MM.1S (cell line): ENCODE measurements around the gene OXER1.

Source experiments
- DNase-seq: peaks from one replicate; pipeline ENCODE4 v3.0.0-alpha.2; 2015
- H2AFZ ChIP-seq: fragments of 300-600 bp; sonication (generic); 2 replicates; pipeline ENCODE4 v1.6.0; 2016; ENCODE audit warnings: antibody characterized with exemption, low read length
- H3F3A ChIP-seq: fragments of 300-600 bp; sonication (generic); 2 replicates; pipeline ENCODE4 v1.6.1; 2016; ENCODE audit warnings: mild to moderate bottlenecking, antibody characterized with exemption, low read length, moderate library complexity, mixed read lengths; ENCODE audit not compliant: insufficient read depth
- H3K27ac ChIP-seq: fragments of 300-600 bp; sonication (generic); 2 replicates; pipeline ENCODE4 v1.5.1; 2016; ENCODE audit warnings: mild to moderate bottlenecking, low read length
- H3K27me3 ChIP-seq: fragments of 300-600 bp; sonication (generic); replicated peaks from 2 replicates; pipeline ENCODE4 v1.6.0; 2016; ENCODE audit warnings: low read length; ENCODE audit not compliant: insufficient read depth
- H3K36me3 ChIP-seq: fragments of 300-600 bp; sonication (generic); replicated peaks from 2 replicates; pipeline ENCODE4 v1.6.1; 2016; ENCODE audit warnings: mild to moderate bottlenecking, low read length, mixed read lengths; ENCODE audit not compliant: insufficient read depth
- H3K4me1 ChIP-seq: fragments of 300-600 bp; sonication (generic); 2 replicates; pipeline ENCODE4 v1.6.1; 2016; ENCODE audit warnings: low read length, mixed read lengths
- H3K4me2 ChIP-seq: fragments of 300-600 bp; sonication (generic); 2 replicates; pipeline ENCODE4 v1.6.0; 2016; ENCODE audit warnings: low read depth, low read length
- H3K4me3 ChIP-seq: fragments of 300-600 bp; sonication (generic); 2 replicates; pipeline ENCODE4 v1.5.1; 2016; ENCODE audit warnings: low read length, mixed read lengths
- H3K79me2 ChIP-seq: fragments of 300-600 bp; sonication (generic); 2 replicates; pipeline ENCODE4 v1.6.1; 2016; ENCODE audit warnings: mixed run types, low read length, mixed read lengths
- H3K9ac ChIP-seq: fragments of 300-600 bp; sonication (generic); 2 replicates; pipeline ENCODE4 v1.6.1; 2016; ENCODE audit warnings: low read length, mixed read lengths
- H3K9me2 ChIP-seq: fragments of 300-600 bp; sonication (generic); replicated peaks from 2 replicates; pipeline ENCODE4 v1.6.1; 2016; ENCODE audit warnings: mild to moderate bottlenecking, low read length, mixed read lengths; ENCODE audit not compliant: insufficient read depth
- H3K9me3 ChIP-seq: fragments of 300-600 bp; sonication (generic); replicated peaks from 2 replicates; pipeline ENCODE4 v1.6.1; 2016; ENCODE audit warnings: mild to moderate bottlenecking, low read length, mixed read lengths; ENCODE audit not compliant: insufficient read depth
- H4K20me1 ChIP-seq: fragments of 300-600 bp; sonication (generic); 2 replicates; pipeline ENCODE4 v1.6.1; 2016; ENCODE audit warnings: mild to moderate bottlenecking, low read length, moderate library complexity, mixed read lengths; ENCODE audit not compliant: insufficient read depth
- EZH2 ChIP-seq: fragments of 300-600 bp; sonication (generic); optimal IDR thresholded peaks from 2 replicates; pipeline ENCODE3; 2017; ENCODE audit warnings: low read depth, mild to moderate bottlenecking, antibody characterized with exemption, low read length, mixed read lengths
- EZH2phosphoT487 ChIP-seq: fragments of 300-600 bp; sonication (generic); IDR thresholded peaks from 2 replicates; pipeline ENCODE4 v1.6.1; 2018; ENCODE audit warnings: antibody characterized with exemption, low read length
- TF ChIP-seq, protein P1 (sequence below): fragments of 300-600 bp; sonication (generic); IDR thresholded peaks from 2 replicates; pipeline ENCODE4 v1.5.1; 2016; ENCODE audit warnings: antibody characterized with exemption, low read length, mixed read lengths

The OXER1 gene

GRCh38 chr2:42712934-42713333 is 51.0 kb downstream of the OXER1 start:
- Histone ChIP-seq H3K4me2 (no peak overlapping the region), H4K20me1 (no peaks in the 10 kb centered on the region), H3K27me3 (no peaks in the 10 kb centered on the region), H3K4me3 (no peak overlapping the region), H3F3A (no peaks in the 10 kb centered on the region), H3K9me3 (no peaks in the 10 kb centered on the region), H3K4me1 (no peaks in the 10 kb centered on the region), H2AFZ (no peak overlapping the region), H3K27ac (no peak overlapping the region), H3K9ac (no peak overlapping the region), H3K9me2 (no peaks in the 10 kb centered on the region), H3K36me3 (no peaks in the 10 kb centered on the region), H3K79me2 (no peaks in the 10 kb centered on the region)
- TF ChIP-seq EZH2 = no peak
- TF ChIP-seq, protein P1, sequence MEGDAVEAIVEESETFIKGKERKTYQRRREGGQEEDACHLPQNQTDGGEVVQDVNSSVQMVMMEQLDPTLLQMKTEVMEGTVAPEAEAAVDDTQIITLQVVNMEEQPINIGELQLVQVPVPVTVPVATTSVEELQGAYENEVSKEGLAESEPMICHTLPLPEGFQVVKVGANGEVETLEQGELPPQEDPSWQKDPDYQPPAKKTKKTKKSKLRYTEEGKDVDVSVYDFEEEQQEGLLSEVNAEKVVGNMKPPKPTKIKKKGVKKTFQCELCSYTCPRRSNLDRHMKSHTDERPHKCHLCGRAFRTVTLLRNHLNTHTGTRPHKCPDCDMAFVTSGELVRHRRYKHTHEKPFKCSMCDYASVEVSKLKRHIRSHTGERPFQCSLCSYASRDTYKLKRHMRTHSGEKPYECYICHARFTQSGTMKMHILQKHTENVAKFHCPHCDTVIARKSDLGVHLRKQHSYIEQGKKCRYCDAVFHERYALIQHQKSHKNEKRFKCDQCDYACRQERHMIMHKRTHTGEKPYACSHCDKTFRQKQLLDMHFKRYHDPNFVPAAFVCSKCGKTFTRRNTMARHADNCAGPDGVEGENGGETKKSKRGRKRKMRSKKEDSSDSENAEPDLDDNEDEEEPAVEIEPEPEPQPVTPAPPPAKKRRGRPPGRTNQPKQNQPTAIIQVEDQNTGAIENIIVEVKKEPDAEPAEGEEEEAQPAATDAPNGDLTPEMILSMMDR = no peak
- no peak for TF ChIP-seq EZH2phosphoT487
- DNase-seq = no peak
